Measurements from ENCODE around the gene POLR2B.
"Not testable (repeated sequence)": the region's sequence is repeated elsewhere in the genome, so short reads cannot be mapped to it uniquely, and the experiment has no call there.

Gene POLR2B

GRCh38 chr4:57059890-57060716, 81.4 kb downstream of the POLR2B start:
- no peak for DNase-seq

- DNase-seq: not testable (repeated sequence)
Observed at GRCh38 chr4:57060717-57061067, 82.0 kb downstream of the POLR2B start.

GRCh38 chr4:57061395-57061794, 82.7 kb downstream of the POLR2B start:
- no peak for DNase-seq

GRCh38 chr4:57063518-57063917, 84.8 kb downstream of the POLR2B start:
- no peak for DNase-seq

- no peak for DNase-seq
Observed at GRCh38 chr4:57064120-57064519, 85.4 kb downstream of the POLR2B start.

- no peak for DNase-seq
Observed at GRCh38 chr4:57064811-57065711, 86.4 kb downstream of the POLR2B start.

- DNase-seq: no peak
Observed at GRCh38 chr4:57065730-57066482, 87.2 kb downstream of the POLR2B start.

- no peak for DNase-seq
Observed at GRCh38 chr4:57068237-57068981, 89.7 kb downstream of the POLR2B start.

GRCh38 chr4:57070461-57070860, 91.8 kb downstream of the POLR2B start:
- DNase-seq: no peak

GRCh38 chr4:57071326-57071725, 92.6 kb downstream of the POLR2B start:
- DNase-seq: no peak

GRCh38 chr4:57073559-57073958, 94.9 kb downstream of the POLR2B start:
- DNase-seq: no peak

GRCh38 chr4:57074744-57075143, 96.0 kb downstream of the POLR2B start:
- DNase-seq: no peak

GRCh38 chr4:57075367-57075766, 96.7 kb downstream of the POLR2B start:
- no peak for DNase-seq

GRCh38 chr4:57076646-57077045, 98.0 kb downstream of the POLR2B start:
- no peak for DNase-seq

- DNase-seq: no peak
Observed at GRCh38 chr4:57077550-57078343, 99.1 kb downstream of the POLR2B start.

- no peak for DNase-seq
Observed at GRCh38 chr4:57078685-57079521, 100.2 kb downstream of the POLR2B start.
